ENCODE data around the gene SLC17A5. TPM values are rescaled to one million over a fixed set of nuclear protein-coding genes. Genes with fewer than 3 reads are reported as not detected.

The SLC17A5 gene
- 1 to 10 TPM; 1.7 to 2.0 TPM for total RNA-seq

- CTCF ChIA-PET, result interaction anchor here (0.6 to 4.0 kb wide), 10 partner anchors 22 to 697 kb away, joined by 3 to 22 read pairs (median 5); partner anchors contain the start of gene EEF1A1
- intact Hi-C loops (cut with micrococcal nuclease), result loop anchor here (1.0 to 5.0 kb wide), 16 partner anchors 8 to 1949 kb away; partner anchors contain the start of genes COX7A2, EEF1A1, KCNQ5 and KHDC1
Measured at GRCh38 chr6:73653571-73654424, at the start of gene SLC17A5. Gene SLC17A5 (minus strand): TSS chr6:73653992. CDS start chr6:73653886, 106 bp downstream.

GRCh38 chr6:73703466-73703865 is 49.7 kb upstream of the SLC17A5 start:
- peaks cover 20% of the 10 kb centered on the region for H3K4me1 Mint-ChIP-seq (ENCODE audit: low read depth)
- intact Hi-C loops (cut with micrococcal nuclease), result no loop called here
- CTCF ChIA-PET, result interaction anchor here (0.8 to 1.2 kb wide), 5 partner anchors 10 to 1506 kb away, joined by 3 to 5 read pairs (median 4); no protein-coding TSS in a partner anchor
- no peak for DNase-seq
- no peak overlapping the region for H3K27ac Mint-ChIP-seq
- H3K9me3 Mint-ChIP-seq, result no peaks in the 10 kb centered on the region
- H3K27me3 Mint-ChIP-seq (ENCODE audit: low read depth), result peaks cover 4% of the 10 kb centered on the region
- no peak overlapping the region for H3K4me3 Mint-ChIP-seq
- H3K36me3 Mint-ChIP-seq (ENCODE audit: low read depth), result peaks cover 20% of the 10 kb centered on the region

More at GRCh38 chr6:73653571-73654424, at the start of gene SLC17A5:
- Mint-ChIP-seq H3K36me3 (ENCODE audit: low read depth) (peaks cover 3% of the 10 kb centered on the region), H3K27me3 (ENCODE audit: low read depth) (no peaks in the 10 kb centered on the region), H3K4me3 (peak within 1 kb of the TSS; percentile 97), H3K9me3 (no peaks in the 10 kb centered on the region), H3K27ac (peak within 1 kb of the TSS; percentile 86), H3K4me1 (ENCODE audit: low read depth) (peaks cover 18% of the 10 kb centered on the region)
- peak; percentile 92 for DNase-seq

GRCh38 chr6:73702444-73702843 is 48.7 kb upstream of the SLC17A5 start:
- Mint-ChIP-seq H3K4me3 (no peak overlapping the region), H3K27ac (no peak overlapping the region)
- CTCF ChIA-PET, result interaction anchor here (0.9 to 1.2 kb wide), 5 partner anchors 10 to 1507 kb away, joined by 3 to 5 read pairs (median 4); no protein-coding TSS in a partner anchor

GRCh38 chr6:73699676-73700459 is 46.1 kb upstream of the SLC17A5 start:
- CTCF ChIA-PET, result interaction anchor here (0.7 kb wide), 2 partner anchors 33 to 69 kb away, joined by 5 to 6 read pairs; no protein-coding TSS in a partner anchor
- H3K27me3 Mint-ChIP-seq (ENCODE audit: low read depth), result peaks cover 9% of the 10 kb centered on the region
- peaks cover 27% of the 10 kb centered on the region for H3K36me3 Mint-ChIP-seq (ENCODE audit: low read depth)
- no peak for DNase-seq
- intact Hi-C loops (cut with micrococcal nuclease), result no loop called here
- H3K9me3 Mint-ChIP-seq, result no peaks in the 10 kb centered on the region
- no peak overlapping the region for H3K4me3 Mint-ChIP-seq
- no peak overlapping the region for H3K27ac Mint-ChIP-seq
- peaks cover 43% of the 10 kb centered on the region for H3K4me1 Mint-ChIP-seq (ENCODE audit: low read depth)

More at GRCh38 chr6:73702444-73702843, 48.7 kb upstream of the SLC17A5 start:
- Mint-ChIP-seq H3K9me3 (no peaks in the 10 kb centered on the region), H3K4me1 (ENCODE audit: low read depth) (peaks cover 27% of the 10 kb centered on the region), H3K36me3 (ENCODE audit: low read depth) (peaks cover 24% of the 10 kb centered on the region), H3K27me3 (ENCODE audit: low read depth) (peaks cover 9% of the 10 kb centered on the region)
- intact Hi-C loops (cut with micrococcal nuclease), result no loop called here
- no peak for DNase-seq

GRCh38 chr6:73696966-73697655 is 43.3 kb upstream of the SLC17A5 start:
- intact Hi-C loops (cut with micrococcal nuclease), result loop anchor here (1.0 kb wide), 1 partner anchor 1077 kb away; no protein-coding TSS in a partner anchor
- peaks cover 22% of the 10 kb centered on the region for H3K36me3 Mint-ChIP-seq (ENCODE audit: low read depth)
- H3K4me3 Mint-ChIP-seq, result peak overlapping the region; percentile 92
- H3K27ac Mint-ChIP-seq, result peak overlapping the region; percentile 96
- CTCF ChIA-PET, result no interaction called here
- DNase-seq, result peak; percentile 40
- H3K9me3 Mint-ChIP-seq, result peaks cover 4% of the 10 kb centered on the region
- peaks cover 39% of the 10 kb centered on the region for H3K4me1 Mint-ChIP-seq (ENCODE audit: low read depth)
- H3K27me3 Mint-ChIP-seq (ENCODE audit: low read depth), result peaks cover 9% of the 10 kb centered on the region

GRCh38 chr6:73695619-73696421 is 42.0 kb upstream of the SLC17A5 start, which contains the start of gene CD109:
Gene CD109 (plus strand): TSS chr6:73696203. CDS start chr6:73696216, 13 bp downstream.
- H3K4me1 Mint-ChIP-seq (ENCODE audit: low read depth), result peaks cover 44% of the 10 kb centered on the region
- CTCF ChIA-PET, result interaction anchor here (0.6 to 1.6 kb wide), 3 partner anchors 20 to 229 kb away, joined by 3 to 8 read pairs (median 4); no protein-coding TSS in a partner anchor
- H3K27ac Mint-ChIP-seq, result peak within 1 kb of the TSS; percentile 96
- H3K27me3 Mint-ChIP-seq (ENCODE audit: low read depth), result peaks cover 9% of the 10 kb centered on the region
- DNase-seq, result peak; percentile 89
- peaks cover 4% of the 10 kb centered on the region for H3K9me3 Mint-ChIP-seq
- intact Hi-C loops (cut with micrococcal nuclease), result loop anchor here (1.0 to 2.0 kb wide), 12 partner anchors 8 to 1547 kb away; partner anchors contain the start of genes CGAS, COX7A2 and EEF1A1
- H3K36me3 Mint-ChIP-seq (ENCODE audit: low read depth), result peaks cover 16% of the 10 kb centered on the region
- peak within 1 kb of the TSS; percentile 92 for H3K4me3 Mint-ChIP-seq

GRCh38 chr6:73694711-73695411 is 41.1 kb upstream of the SLC17A5 start:
- peak overlapping the region; percentile 92 for H3K4me3 Mint-ChIP-seq
- CTCF ChIA-PET, result interaction anchor here (0.6 to 1.6 kb wide), 5 partner anchors 19 to 1515 kb away, joined by 3 to 8 read pairs (median 4); no protein-coding TSS in a partner anchor
- peaks cover 13% of the 10 kb centered on the region for H3K36me3 Mint-ChIP-seq (ENCODE audit: low read depth)
- peak; percentile 34 for DNase-seq
- H3K27me3 Mint-ChIP-seq (ENCODE audit: low read depth), result peaks cover 10% of the 10 kb centered on the region
- intact Hi-C loops (cut with micrococcal nuclease), result loop anchor here (1.0 to 2.0 kb wide), 11 partner anchors 9 to 1548 kb away; partner anchors contain the start of genes CGAS, COX7A2 and EEF1A1
- H3K4me1 Mint-ChIP-seq (ENCODE audit: low read depth), result peaks cover 41% of the 10 kb centered on the region
- peak overlapping the region; percentile 92 for H3K27ac Mint-ChIP-seq
- H3K9me3 Mint-ChIP-seq, result peaks cover 4% of the 10 kb centered on the region

- H3K27ac Mint-ChIP-seq, result no peak overlapping the region
- H3K4me1 Mint-ChIP-seq (ENCODE audit: low read depth), result peaks cover 26% of the 10 kb centered on the region
- DNase-seq, result peak; percentile 41
- H3K9me3 Mint-ChIP-seq, result peaks cover 4% of the 10 kb centered on the region
- H3K4me3 Mint-ChIP-seq, result no peak overlapping the region
- intact Hi-C loops (cut with micrococcal nuclease), result loop anchor here (1.0 kb wide), 1 partner anchor 31 kb away; no protein-coding TSS in a partner anchor
- CTCF ChIA-PET, result interaction anchor here (0.6 to 1.7 kb wide), 8 partner anchors 9 to 1604 kb away, joined by 3 to 10 read pairs (median 3); no protein-coding TSS in a partner anchor
- peaks cover 2% of the 10 kb centered on the region for H3K36me3 Mint-ChIP-seq (ENCODE audit: low read depth)
- H3K27me3 Mint-ChIP-seq (ENCODE audit: low read depth), result peaks cover 8% of the 10 kb centered on the region
Measured at GRCh38 chr6:73691512-73691911, 37.7 kb upstream of the SLC17A5 start.

GRCh38 chr6:73690056-73690455 is 36.3 kb upstream of the SLC17A5 start:
- no peak overlapping the region for H3K4me3 Mint-ChIP-seq
- DNase-seq, result no peak
- H3K27me3 Mint-ChIP-seq (ENCODE audit: low read depth), result peaks cover 8% of the 10 kb centered on the region
- H3K4me1 Mint-ChIP-seq (ENCODE audit: low read depth), result peaks cover 18% of the 10 kb centered on the region
- no peak overlapping the region for H3K27ac Mint-ChIP-seq
- CTCF ChIA-PET, result no interaction called here
- H3K36me3 Mint-ChIP-seq (ENCODE audit: low read depth), result peaks cover 2% of the 10 kb centered on the region
- H3K9me3 Mint-ChIP-seq, result peaks cover 4% of the 10 kb centered on the region
- intact Hi-C loops (cut with micrococcal nuclease), result no loop called here

GRCh38 chr6:73688351-73688750 is 34.6 kb upstream of the SLC17A5 start:
- peaks cover 9% of the 10 kb centered on the region for H3K4me1 Mint-ChIP-seq (ENCODE audit: low read depth)
- CTCF ChIA-PET, result interaction anchor here (0.7 to 1.7 kb wide), 6 partner anchors 8 to 1521 kb away, joined by 3 to 13 read pairs (median 3); no protein-coding TSS in a partner anchor
- no peaks in the 10 kb centered on the region for H3K36me3 Mint-ChIP-seq (ENCODE audit: low read depth)
- H3K4me3 Mint-ChIP-seq, result no peak overlapping the region
- peaks cover 8% of the 10 kb centered on the region for H3K27me3 Mint-ChIP-seq (ENCODE audit: low read depth)
- no peak for DNase-seq
- no peak overlapping the region for H3K27ac Mint-ChIP-seq
- intact Hi-C loops (cut with micrococcal nuclease), result no loop called here
- peaks cover 7% of the 10 kb centered on the region for H3K9me3 Mint-ChIP-seq
